Psoas muscle (tissue), 8 donors: ENCODE measurements around the gene ACP3. TPM values are rescaled to one million over a fixed set of nuclear protein-coding genes. Genes with fewer than 3 reads are reported as not detected.
"Not testable (repeated sequence)": the region's sequence is repeated elsewhere in the genome, so short reads cannot be mapped to it uniquely, and the experiment has no call there.

Experiments
- ATAC-seq, 4 donors: fragments of 200-7000 bp; cut with Tn5 transposase; one replicate each; pipeline ENCODE4 v1.9.1; 2020; ENCODE audit warnings: moderate library complexity in 3 of 4, mild to moderate bottlenecking in 2 of 4
- DNase-seq, 2 donors: peaks; one replicate each; pipeline ENCODE4 v3.0.0-alpha.2; 2020
- H3K27ac ChIP-seq: fragments of 200-600 bp; one replicate; pipeline ENCODE4 v1.8.0; 2022
- H3K27me3 ChIP-seq, 3 donors: fragments of 200-600 bp in 1 of 3; one replicate each; pipeline versions ENCODE4 v1.6.1 to v1.8.0; 2013 to 2022; ENCODE audit warnings: low read length in 2 of 3, mild to moderate bottlenecking in 2 of 3, moderate library complexity in 1 of 3; ENCODE audit not compliant: insufficient read depth in 3 of 3
- H3K36me3 ChIP-seq, 2 donors: fragments of 200-600 bp in 1 of 2; one replicate each; pipeline versions ENCODE4 v1.6.1 to v1.8.0; 2013 to 2022; ENCODE audit warnings: low read depth in 1 of 2, mild to moderate bottlenecking in 1 of 2, moderate library complexity in 1 of 2; ENCODE audit not compliant: insufficient read depth in 1 of 2
- H3K4me1 ChIP-seq: fragments of 200-600 bp; one replicate; pipeline ENCODE4 v1.8.0; 2022
- H3K4me3 ChIP-seq: fragments of 200-600 bp; one replicate; pipeline ENCODE4 v1.8.0; 2022; ENCODE audit warnings: mild to moderate bottlenecking
- H3K9me3 ChIP-seq: fragments of 200-600 bp; one replicate; pipeline ENCODE4 v1.8.0; 2022
- WGBS, 3 donors: extraction: QIAGEN DNeasy Blood & Tissue Kit; methylation state at CpG; one replicate each; pipeline versions ENCODE4 v1.1.6 to v1.1.7; 2013; 5-methylcytosine and 5-hydroxymethylcytosine counted together
- intact Hi-C, 2 donors: fragments of 100-400 bp; cut with DNase I; formaldehyde crosslinking; loops; one replicate each; pipeline versions ENCODE4 v1.11.0 to v1.14.2; 2022
- polyA plus RNA-seq, 3 donors: library from polyadenylated mRNA; stranded (reverse); fragments of 200-250 nt; gene quantifications; one replicate each; pipeline ENCODE4 v1.2.3, GENCODE V29; 2013
- total RNA-seq, 4 donors: library from RNA; stranded (reverse); fragmentation: NEBNext Ultra II Directional in 2 of 4; extraction: Animal tissue kit (Norgen Biotek cat#: 25700) in 2 of 4; gene quantifications; one replicate each; pipeline versions ENCODE4 v1.2.1 to v1.2.4, GENCODE V29; 2021 to 2023
- TF ChIP-seq, protein P1 (sequence below): fragments of 200-600 bp; IDR thresholded peaks from one replicate; pipeline ENCODE4 v1.8.0; 2022; ENCODE audit warnings: antibody characterized with exemption
- donor health status: healthy with polysubstance abuse.
- donor health status: DM: no; HTN: no; CAD: no; lungs with moderate emphysema.
- donor health status: Bipolar disorder and iron deficiency.
- donor health status: healthy.
- donor health status: DM: yes; HTN: yes; CAD: no.
- donor health status: DM: no; HTN: no; CAD: no.
- donor health status: DM: no; HTN: no; CAD: no.
- donor health status: DM: yes; HTN: yes; CAD: no.

The ACP3 gene
- total and polyA plus RNA-seq, 7 donors: 0.04 to 0.86 (median 0.09) TPM; not detected in 1

DNA sequence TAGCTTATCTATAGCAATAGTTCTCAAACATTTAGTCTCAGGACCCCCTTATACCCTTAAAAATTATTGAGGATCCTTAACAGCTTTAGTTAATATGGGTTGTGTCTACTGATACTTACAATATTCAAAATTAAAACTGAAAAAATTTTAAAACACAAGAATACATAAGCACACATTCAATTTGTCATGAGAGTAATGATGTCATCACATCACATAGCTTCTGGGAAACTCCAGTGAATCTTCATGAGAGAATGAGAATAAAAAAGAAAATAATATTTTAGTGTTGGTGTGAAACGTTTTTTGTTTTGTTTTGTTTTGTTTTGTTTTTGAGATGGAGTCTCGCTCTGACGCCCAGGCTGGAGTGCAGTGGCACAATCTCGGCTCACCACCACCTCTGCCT lies 25.2 kb upstream of the ACP3 start:
- DNase-seq (no peak), ATAC-seq (no peak)
- Histone ChIP-seq H3K36me3 (no peaks in the 10 kb centered on the region), H3K4me1 (no peaks in the 10 kb centered on the region), H3K27me3 (no peaks in the 10 kb centered on the region), H3K27ac (no peak overlapping the region), H3K9me3 (no peaks in the 10 kb centered on the region), H3K4me3 (no peak overlapping the region)
- intact Hi-C loops: no loop called here
- 69 to 70% (median 69%) methylated on average over 4 of the region's 4 CpGs for WGBS, 3 donors
- TF ChIP-seq, protein P1, sequence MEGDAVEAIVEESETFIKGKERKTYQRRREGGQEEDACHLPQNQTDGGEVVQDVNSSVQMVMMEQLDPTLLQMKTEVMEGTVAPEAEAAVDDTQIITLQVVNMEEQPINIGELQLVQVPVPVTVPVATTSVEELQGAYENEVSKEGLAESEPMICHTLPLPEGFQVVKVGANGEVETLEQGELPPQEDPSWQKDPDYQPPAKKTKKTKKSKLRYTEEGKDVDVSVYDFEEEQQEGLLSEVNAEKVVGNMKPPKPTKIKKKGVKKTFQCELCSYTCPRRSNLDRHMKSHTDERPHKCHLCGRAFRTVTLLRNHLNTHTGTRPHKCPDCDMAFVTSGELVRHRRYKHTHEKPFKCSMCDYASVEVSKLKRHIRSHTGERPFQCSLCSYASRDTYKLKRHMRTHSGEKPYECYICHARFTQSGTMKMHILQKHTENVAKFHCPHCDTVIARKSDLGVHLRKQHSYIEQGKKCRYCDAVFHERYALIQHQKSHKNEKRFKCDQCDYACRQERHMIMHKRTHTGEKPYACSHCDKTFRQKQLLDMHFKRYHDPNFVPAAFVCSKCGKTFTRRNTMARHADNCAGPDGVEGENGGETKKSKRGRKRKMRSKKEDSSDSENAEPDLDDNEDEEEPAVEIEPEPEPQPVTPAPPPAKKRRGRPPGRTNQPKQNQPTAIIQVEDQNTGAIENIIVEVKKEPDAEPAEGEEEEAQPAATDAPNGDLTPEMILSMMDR: no peak

DNA sequence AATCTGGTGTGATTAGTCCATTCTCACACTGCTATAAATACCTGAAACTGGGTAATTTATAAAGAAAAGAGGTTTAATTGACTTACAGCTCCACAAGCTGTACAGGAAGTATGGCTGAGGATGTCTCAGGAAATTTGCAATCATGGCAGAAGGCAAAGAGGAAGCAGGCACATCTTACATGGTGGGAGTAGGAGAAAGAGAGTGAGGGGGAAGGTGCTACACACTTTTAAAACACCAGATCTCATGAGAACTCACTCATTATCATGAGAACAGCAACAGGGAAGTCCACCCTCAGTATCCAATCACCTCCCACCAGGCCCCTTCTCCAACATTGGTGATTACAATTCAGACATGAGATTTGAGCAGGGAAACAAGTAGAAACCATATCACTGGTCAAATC lies 24.0 kb upstream of the ACP3 start:
- TF ChIP-seq, protein P1: no peak
- DNase-seq (no peak), ATAC-seq (no peak)
- Histone ChIP-seq H3K27ac (no peak overlapping the region), H3K4me3 (no peak overlapping the region), H3K9me3 (no peaks in the 10 kb centered on the region), H3K4me1 (no peaks in the 10 kb centered on the region), H3K27me3 (no peaks in the 10 kb centered on the region), H3K36me3 (no peaks in the 10 kb centered on the region)
- intact Hi-C loops: no loop called here

DNA sequence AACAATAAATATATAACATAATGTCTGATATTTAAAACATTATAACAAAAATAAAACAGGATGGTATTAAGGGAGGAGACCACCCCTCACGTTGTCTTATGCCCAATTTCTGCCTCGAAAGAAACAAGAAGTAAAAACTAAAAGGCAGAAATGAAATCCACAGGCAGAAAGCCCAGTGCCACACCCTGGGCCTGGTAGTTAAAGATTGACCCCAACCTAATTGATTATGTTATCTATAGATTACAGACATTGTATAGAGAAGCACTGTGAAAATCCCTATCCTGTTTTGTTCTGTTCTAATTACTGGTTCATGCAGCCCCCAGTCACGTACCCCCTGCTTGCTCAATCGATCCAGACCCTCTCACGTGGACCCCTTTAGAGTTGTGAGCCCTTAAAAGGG lies 22.3 kb upstream of the ACP3 start:
- Histone ChIP-seq H3K27me3 (no peaks in the 10 kb centered on the region), H3K9me3 (no peaks in the 10 kb centered on the region), H3K27ac (no peak overlapping the region), H3K4me3 (no peak overlapping the region), H3K4me1 (no peaks in the 10 kb centered on the region), H3K36me3 (no peaks in the 10 kb centered on the region)
- TF ChIP-seq, protein P1: no peak
- WGBS, 3 donors: 66 to 85% (median 72%) methylated on average over 5 of the region's 5 CpGs
- intact Hi-C loops: no loop called here
- no peak for ATAC-seq
- no peak for DNase-seq

DNA sequence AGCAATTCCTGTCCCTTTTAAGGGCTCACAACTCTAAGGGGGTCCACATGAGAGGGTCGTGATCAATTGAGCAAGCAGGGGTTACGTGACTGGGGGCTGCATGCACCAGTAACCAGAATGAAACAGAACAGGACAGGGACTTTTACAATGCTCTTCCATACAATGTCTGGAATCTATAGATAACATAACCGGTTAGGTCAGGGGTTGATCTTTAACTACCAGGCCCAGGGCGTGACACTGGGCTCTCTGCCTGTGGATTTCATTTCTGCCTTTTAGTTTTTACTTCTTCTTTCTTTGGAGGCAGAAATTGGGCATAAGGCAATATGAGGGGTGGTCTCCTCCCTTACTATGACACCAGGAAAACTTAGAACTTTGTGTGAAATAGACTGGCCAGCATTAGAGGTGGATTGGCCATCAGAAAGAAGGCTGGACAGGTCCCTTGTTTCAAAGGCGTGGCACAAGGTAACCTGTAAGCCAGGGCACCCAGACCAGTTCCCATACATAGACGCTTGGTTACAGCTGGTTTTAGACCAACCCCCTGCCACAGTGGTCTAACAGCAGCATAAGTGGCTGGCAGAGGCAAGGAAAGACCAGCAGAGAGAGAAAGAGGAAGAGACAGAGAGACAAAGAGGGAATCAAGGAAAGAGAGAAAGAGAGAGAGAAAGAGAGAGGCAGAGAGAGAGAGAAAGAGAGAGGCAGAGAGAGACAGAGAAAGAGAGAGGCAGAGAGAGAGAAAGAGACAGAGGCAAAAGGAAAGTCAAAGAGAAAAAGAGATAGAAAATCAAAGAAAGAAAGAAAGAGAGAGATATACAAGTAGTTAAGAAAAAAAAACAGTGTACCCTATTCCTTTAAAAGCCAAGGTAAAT lies 13.6 kb upstream of the ACP3 start:
- H3K9me3 ChIP-seq, H3K27ac ChIP-seq, H3K27me3 ChIP-seq, H3K4me1 ChIP-seq, H3K36me3 ChIP-seq, DNase-seq, intact Hi-C loops, ATAC-seq, H3K4me3 ChIP-seq: not testable (repeated sequence)
- WGBS, 3 donors: 85 to 91% (median 90%) methylated on average over 6 of the region's 6 CpGs

DNA sequence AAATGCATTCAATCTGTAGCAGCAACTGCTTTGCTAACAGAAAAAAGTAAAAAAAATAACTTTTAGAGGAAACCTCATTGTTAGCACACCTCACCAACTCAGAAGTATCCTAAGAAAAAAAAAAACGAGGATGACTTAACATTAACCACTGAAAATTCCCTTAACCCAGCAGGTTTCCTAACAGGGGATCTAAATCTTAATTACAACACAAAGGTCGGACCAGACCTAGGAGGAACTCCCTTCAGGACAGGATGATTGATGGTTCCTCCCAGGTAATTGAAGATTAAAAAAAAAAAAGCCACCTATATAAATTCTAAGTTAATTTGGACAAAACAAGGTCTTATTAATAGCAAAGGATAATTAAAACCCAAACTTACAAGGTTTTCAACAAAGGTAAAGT lies 12.9 kb upstream of the ACP3 start:
- intact Hi-C loops: not testable (repeated sequence)

DNA sequence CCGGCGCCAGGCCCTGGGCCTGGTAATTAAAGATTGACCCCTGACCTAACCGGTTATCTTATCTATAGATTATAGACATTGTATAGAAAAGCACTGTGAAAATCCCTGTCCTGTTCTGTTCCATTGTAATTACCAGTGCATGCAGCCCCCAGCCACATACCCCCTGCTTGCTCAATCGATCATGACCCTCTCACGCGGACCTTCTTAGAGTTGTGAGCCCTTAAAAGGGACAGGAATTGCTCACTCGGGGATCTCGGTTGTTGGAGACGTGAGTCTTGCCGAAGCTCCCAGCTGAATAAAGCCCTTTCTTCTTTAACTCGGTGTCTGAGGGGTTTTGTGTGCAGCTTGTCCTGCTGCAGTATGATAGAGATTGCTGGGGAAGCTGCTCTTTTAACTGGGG lies 7.2 kb upstream of the ACP3 start:
- 85 to 89% (median 87%) methylated on average over 11 of the region's 11 CpGs for WGBS, 3 donors

More for the DNA sequence above, 12.9 kb upstream of the ACP3 start:
- H3K4me1 ChIP-seq, H3K4me3 ChIP-seq, H3K27me3 ChIP-seq, ATAC-seq, DNase-seq, H3K36me3 ChIP-seq, H3K27ac ChIP-seq, H3K9me3 ChIP-seq: not testable (repeated sequence)
- 41 to 56% (median 53%) methylated on average over 2 of the region's 2 CpGs for WGBS, 3 donors

More for the DNA sequence above, 7.2 kb upstream of the ACP3 start:
- H3K4me1 ChIP-seq, ATAC-seq, DNase-seq, H3K9me3 ChIP-seq, H3K4me3 ChIP-seq, H3K36me3 ChIP-seq, intact Hi-C loops, H3K27me3 ChIP-seq, H3K27ac ChIP-seq: not testable (repeated sequence)
